Activated T-helper 17 cell treated with anti-CD3 and anti-CD28 coated beads, Interleukin-2, amount 50 U/mL, for 72 hours (primary cell): ENCODE results near the gene CHRNA10. TPM values are rescaled to one million over a fixed set of nuclear protein-coding genes. Genes with fewer than 3 reads are reported as not detected.
A peak's percentile ranks its signal among the peaks of the same experiment; 100 is the strongest.
"Not testable (repeated sequence)": the region's sequence is repeated elsewhere in the genome, so short reads cannot be mapped to it uniquely, and the experiment has no call there.

Experiments
- ATAC-seq: fragments of 150-1000 bp; cut with Tn5 transposase; replicated peaks from 2 replicates; pipeline ENCODE4 v1.10.0; 2021; ENCODE audit warnings: mild to moderate bottlenecking, moderate library complexity
- H3K27ac Mint-ChIP-seq: one replicate; pipeline ENCODE4 v1.8.0; 2022; ENCODE audit warnings: mixed read lengths
- H3K27me3 Mint-ChIP-seq: one replicate; pipeline ENCODE4 v1.8.0; 2022; ENCODE audit warnings: mixed read lengths
- H3K36me3 Mint-ChIP-seq: one replicate; pipeline ENCODE4 v1.8.0; 2022; ENCODE audit warnings: low read depth, mild to moderate bottlenecking, mixed read lengths
- H3K4me1 Mint-ChIP-seq: one replicate; pipeline ENCODE4 v1.8.0; 2022; ENCODE audit warnings: mixed read lengths
- H3K4me3 Mint-ChIP-seq: one replicate; pipeline ENCODE4 v1.8.0; 2022; ENCODE audit warnings: mild to moderate bottlenecking, mixed read lengths
- H3K9me3 Mint-ChIP-seq: one replicate; pipeline ENCODE4 v1.8.0; 2022; ENCODE audit warnings: mixed read lengths
- total RNA-seq, 2 donors: library from RNA; stranded (reverse); gene quantifications; one replicate each; pipeline ENCODE4 v1.2.3, GENCODE V29; 2022

Gene CHRNA10
- total RNA-seq, 2 donors from 2014 or later, result 3.0 to 4.6 TPM

DNA sequence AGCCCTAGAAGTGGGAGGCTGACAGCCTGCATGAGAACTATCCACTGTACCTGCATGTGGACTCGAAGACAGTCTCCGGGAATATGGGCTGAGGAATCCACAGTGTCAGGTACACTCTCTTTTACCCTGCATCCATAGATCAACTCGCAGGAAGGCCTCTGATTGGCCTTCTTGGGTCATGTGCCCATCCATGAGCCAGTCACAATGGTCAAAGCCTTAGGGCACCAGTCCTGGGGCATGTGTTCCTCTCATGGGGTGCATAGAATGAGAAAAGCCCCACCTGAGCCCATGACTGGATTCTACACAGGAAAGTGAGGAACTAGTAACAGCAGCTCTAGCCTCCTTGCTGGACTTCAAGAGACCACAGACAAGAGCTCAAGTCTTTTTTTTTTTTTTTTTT lies 15.6 kb downstream of the CHRNA10 start:
- ATAC-seq, result peak; percentile 26
- Mint-ChIP-seq H3K27me3 (peaks cover 20% of the 10 kb centered on the region), H3K4me3 (no peak overlapping the region), H3K27ac (no peak overlapping the region), H3K36me3 (no peaks in the 10 kb centered on the region), H3K9me3 (no peaks in the 10 kb centered on the region), H3K4me1 (no peaks in the 10 kb centered on the region)

GRCh38 chr11:3652514-3652913 lies 18.7 kb downstream of the CHRNA10 start:
- peaks cover 36% of the 10 kb centered on the region for H3K27me3 Mint-ChIP-seq
- not testable (repeated sequence) for H3K4me1 Mint-ChIP-seq, H3K36me3 Mint-ChIP-seq, H3K4me3 Mint-ChIP-seq, H3K27ac Mint-ChIP-seq, H3K9me3 Mint-ChIP-seq, ATAC-seq

DNA sequence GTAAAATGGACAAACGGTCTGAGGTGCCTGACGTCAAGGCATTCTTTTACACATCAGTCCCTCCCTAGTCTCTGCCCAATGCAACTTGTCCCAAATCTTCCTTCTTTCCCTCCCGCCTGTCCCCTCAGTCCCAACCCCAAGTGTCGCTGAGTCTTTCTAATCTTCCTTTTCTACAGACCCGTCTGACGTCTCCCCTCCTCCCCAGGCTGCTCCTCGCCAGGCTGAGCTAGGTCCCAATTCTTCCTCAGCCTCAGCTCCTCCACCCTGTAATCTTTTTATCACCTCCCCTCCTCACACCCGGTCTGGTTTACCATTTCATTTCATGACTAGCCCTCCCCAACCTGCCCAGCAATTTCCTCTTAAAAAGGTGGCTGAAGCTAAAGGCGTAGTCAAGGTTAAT lies 21.8 kb downstream of the CHRNA10 start:
- H3K27me3 Mint-ChIP-seq, result peaks cover 41% of the 10 kb centered on the region
- H3K4me3 Mint-ChIP-seq, ATAC-seq, H3K9me3 Mint-ChIP-seq, H3K27ac Mint-ChIP-seq, H3K4me1 Mint-ChIP-seq, H3K36me3 Mint-ChIP-seq: not testable (repeated sequence)

DNA sequence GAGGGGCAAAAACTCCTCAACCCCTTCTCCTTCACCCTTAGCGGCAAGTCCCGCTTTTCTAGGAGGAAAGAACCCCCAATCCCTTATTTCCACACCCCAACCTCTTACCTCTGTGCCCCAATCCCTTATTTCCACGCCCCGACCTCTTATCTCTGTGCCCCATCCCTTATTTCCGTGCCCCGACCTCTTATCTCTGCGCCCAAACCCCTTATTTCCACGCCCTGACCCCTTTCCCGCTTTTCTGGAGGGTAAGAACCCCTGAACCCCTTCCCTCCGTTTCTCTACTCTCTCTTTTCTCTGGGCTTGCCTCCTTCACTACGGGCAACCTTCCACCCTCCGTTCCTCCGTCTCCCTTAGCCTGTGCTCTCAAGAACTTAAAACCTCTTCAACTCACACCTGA lies 22.3 kb downstream of the CHRNA10 start:
- H3K27me3 Mint-ChIP-seq, result peaks cover 43% of the 10 kb centered on the region
- H3K9me3 Mint-ChIP-seq, result not testable (repeated sequence)

GRCh38 chr11:3645552-3645951 lies 25.6 kb downstream of the CHRNA10 start:
- no peaks in the 10 kb centered on the region for H3K4me1 Mint-ChIP-seq
- no peak for ATAC-seq
- H3K27ac Mint-ChIP-seq, result no peak overlapping the region
- H3K27me3 Mint-ChIP-seq, result peaks cover 36% of the 10 kb centered on the region
- H3K4me3 Mint-ChIP-seq, result no peak overlapping the region
- no peaks in the 10 kb centered on the region for H3K9me3 Mint-ChIP-seq
- H3K36me3 Mint-ChIP-seq, result no peaks in the 10 kb centered on the region

More for the DNA sequence above, 22.3 kb downstream of the CHRNA10 start:
- not testable (repeated sequence) for H3K27ac Mint-ChIP-seq, H3K36me3 Mint-ChIP-seq, H3K4me3 Mint-ChIP-seq, ATAC-seq, H3K4me1 Mint-ChIP-seq

DNA sequence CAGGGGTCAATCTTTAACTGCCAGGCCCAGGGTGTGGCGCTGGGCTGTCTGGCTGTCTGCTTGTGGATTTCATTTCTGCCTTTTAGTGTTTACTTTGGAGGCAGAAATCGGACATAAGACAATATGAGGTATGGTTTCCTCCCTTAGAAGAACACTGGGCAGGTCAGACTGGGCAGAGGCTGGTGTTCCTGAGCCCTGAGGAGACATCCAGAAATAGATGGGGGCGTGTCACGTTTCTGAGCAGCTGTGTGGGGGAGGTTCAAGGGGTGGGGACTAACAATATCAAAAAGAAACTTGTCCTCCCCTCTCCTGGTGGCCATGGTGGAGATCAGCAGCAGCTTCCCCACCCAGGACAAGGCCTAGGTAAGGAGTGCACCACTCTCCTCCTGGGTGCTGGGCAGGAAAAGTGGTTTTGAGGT lies 26.4 kb downstream of the CHRNA10 start, which contains the start of gene ART1:
Gene ART1 (plus strand): TSS at position 312 of the 419 bp plus-strand sequence. CDS start 14,086 bp downstream, outside the sequence.
- peaks cover 31% of the 10 kb centered on the region for H3K27me3 Mint-ChIP-seq
- ATAC-seq, result no peak

GRCh38 chr11:3643102-3643546 lies 28.1 kb downstream of the CHRNA10 start:
- not testable (repeated sequence) for H3K4me1 Mint-ChIP-seq, ATAC-seq, H3K36me3 Mint-ChIP-seq, H3K9me3 Mint-ChIP-seq, H3K27ac Mint-ChIP-seq
- Mint-ChIP-seq H3K4me3 (peak overlapping the region; percentile 58), H3K27me3 (peaks cover 16% of the 10 kb centered on the region)

More for the DNA sequence above, 26.4 kb downstream of the CHRNA10 start, which contains the start of gene ART1:
- H3K36me3 Mint-ChIP-seq, result no peaks in the 10 kb centered on the region
- H3K27ac Mint-ChIP-seq, result no peak within 1 kb of the TSS
- H3K4me1 Mint-ChIP-seq, result no peaks in the 10 kb centered on the region
- no peak within 1 kb of the TSS for H3K4me3 Mint-ChIP-seq
- H3K9me3 Mint-ChIP-seq, result no peaks in the 10 kb centered on the region

DNA sequence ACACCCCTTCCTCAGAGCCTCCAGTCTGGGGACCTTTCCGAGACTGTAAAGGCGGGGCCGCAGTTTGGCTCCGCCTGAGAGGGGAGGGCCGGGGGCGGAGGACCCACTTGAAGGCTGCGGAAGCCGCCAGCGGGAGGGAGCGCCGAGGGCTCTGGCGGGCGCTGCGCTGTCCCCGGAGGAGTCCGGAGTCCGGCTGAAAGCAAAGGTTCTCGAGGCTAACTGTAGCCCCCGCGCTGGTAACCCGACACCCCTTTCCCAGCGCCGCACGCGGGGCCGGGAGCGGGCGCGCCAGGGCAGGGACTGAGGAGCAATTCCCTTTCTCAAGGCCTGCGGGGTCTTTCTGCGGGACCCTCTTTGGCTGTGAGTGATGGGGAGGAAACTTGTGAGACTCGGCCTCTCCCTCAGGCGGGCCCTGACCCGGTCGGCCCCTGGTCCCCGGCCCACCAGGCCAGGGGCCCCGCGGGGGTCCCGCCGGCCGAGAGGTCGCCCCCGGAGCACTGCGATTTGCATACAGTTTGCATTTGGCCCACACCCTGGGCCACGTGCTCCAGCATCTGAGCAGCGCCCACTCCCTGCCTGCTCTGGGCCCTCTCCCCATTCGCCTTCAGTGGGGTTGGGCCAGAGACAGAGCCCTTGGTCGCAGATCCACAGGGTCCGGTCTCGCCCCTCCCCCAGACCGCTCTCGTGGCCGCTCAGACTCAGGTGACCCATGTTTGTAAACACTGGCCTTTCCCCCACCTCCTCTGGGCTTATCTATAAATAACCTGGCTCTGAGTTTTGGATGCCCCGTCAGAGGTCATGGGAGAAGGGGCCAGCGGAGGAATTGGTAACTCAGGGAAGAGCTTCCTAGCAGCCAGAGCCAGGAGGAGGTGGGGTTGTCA lies 28.9 kb downstream of the CHRNA10 start:
- no peaks in the 10 kb centered on the region for H3K36me3 Mint-ChIP-seq
- no peaks in the 10 kb centered on the region for H3K9me3 Mint-ChIP-seq
- H3K4me3 Mint-ChIP-seq, result peak overlapping the region; percentile 58
- ATAC-seq, result peak; percentile 88
- no peak overlapping the region for H3K27ac Mint-ChIP-seq
- no peaks in the 10 kb centered on the region for H3K4me1 Mint-ChIP-seq
- H3K27me3 Mint-ChIP-seq, result peaks cover 15% of the 10 kb centered on the region

DNA sequence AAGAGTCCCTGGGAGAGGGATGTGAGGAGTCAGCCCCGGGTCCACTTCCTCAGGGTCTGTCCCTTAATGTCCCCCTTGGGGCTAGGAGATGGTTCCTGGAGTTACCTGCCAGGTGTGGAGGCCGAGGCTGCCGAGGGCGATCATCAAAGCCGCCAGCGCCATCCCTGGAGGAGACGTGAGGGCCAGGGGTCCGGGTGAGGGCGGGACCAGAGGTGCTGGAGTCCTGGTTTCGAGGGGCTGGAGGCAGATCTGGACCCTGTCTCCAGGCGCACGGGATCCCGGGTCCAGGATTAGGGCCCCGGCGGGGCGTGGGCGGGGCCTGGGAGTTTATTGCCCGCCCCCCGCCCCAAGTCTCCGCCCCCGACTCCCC lies 29.5 kb downstream of the CHRNA10 start, which contains the start of gene ART5:
Gene ART5 (minus strand): TSS at position 292 of the 370 bp plus-strand sequence. CDS start 130 bp downstream, at position 162.
- peaks cover 14% of the 10 kb centered on the region for H3K27me3 Mint-ChIP-seq
- H3K27ac Mint-ChIP-seq, result no peak within 1 kb of the TSS
- no peaks in the 10 kb centered on the region for H3K9me3 Mint-ChIP-seq
- H3K4me3 Mint-ChIP-seq, result peak within 1 kb of the TSS; percentile 65
- H3K36me3 Mint-ChIP-seq, result no peaks in the 10 kb centered on the region
- ATAC-seq, result no peak
- H3K4me1 Mint-ChIP-seq, result no peaks in the 10 kb centered on the region

DNA sequence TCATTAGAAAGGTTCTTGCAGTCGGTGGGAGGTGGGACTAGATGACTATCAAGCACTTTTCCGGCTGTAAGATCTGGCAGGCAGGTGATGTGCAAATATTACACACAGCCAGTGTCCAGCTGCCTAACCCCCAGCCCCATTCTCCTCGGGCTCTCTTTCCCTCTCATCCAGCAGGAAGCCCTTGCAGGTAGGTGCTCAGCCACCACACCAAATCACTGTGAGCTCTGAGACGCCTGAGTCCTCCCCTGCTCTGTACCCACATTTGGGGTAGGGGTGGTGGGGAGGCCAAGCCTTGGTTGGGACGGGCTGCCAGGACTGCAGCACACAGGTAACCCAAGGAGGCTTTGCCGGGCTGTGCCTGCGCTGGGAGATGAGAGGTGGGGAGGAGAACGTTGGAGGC lies 30.0 kb downstream of the CHRNA10 start:
- Mint-ChIP-seq H3K4me1 (no peaks in the 10 kb centered on the region), H3K4me3 (peak overlapping the region; percentile 65), H3K27ac (no peak overlapping the region), H3K27me3 (peaks cover 16% of the 10 kb centered on the region), H3K9me3 (no peaks in the 10 kb centered on the region), H3K36me3 (no peaks in the 10 kb centered on the region)
- ATAC-seq, result no peak

- Mint-ChIP-seq H3K36me3 (no peaks in the 10 kb centered on the region), H3K4me1 (no peaks in the 10 kb centered on the region), H3K9me3 (no peaks in the 10 kb centered on the region), H3K4me3 (no peak overlapping the region), H3K27ac (no peak overlapping the region), H3K27me3 (peaks cover 16% of the 10 kb centered on the region)
- no peak for ATAC-seq
Observed at GRCh38 chr11:3639841-3640240, 31.3 kb downstream of the CHRNA10 start.

- no peak for ATAC-seq
- Mint-ChIP-seq H3K4me1 (no peaks in the 10 kb centered on the region), H3K36me3 (no peaks in the 10 kb centered on the region), H3K27me3 (peaks cover 12% of the 10 kb centered on the region), H3K4me3 (no peak overlapping the region), H3K9me3 (no peaks in the 10 kb centered on the region), H3K27ac (no peak overlapping the region)
Observed at GRCh38 chr11:3638513-3638912, 32.7 kb downstream of the CHRNA10 start.

DNA sequence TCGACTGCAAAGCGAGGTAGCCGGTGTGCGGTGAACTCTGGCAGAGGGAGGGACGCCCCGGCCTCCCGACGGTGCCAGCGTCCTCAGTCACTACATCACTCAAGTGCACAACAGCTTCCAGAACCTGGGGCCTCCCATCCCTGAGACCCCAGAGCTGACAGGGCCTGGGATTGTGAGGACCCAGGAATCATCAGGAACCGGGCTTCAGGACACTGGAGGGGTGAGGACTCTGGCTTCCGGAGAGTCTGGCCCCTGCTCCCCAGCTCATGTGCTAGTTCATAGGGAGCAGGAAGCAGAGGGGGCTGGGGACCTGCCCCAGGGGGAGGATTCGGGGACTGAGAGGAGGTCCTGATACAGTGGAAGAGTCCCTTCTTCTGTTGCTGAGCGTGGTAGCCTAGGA lies 34.0 kb downstream of the CHRNA10 start:
- H3K27ac Mint-ChIP-seq, result no peak overlapping the region
- no peaks in the 10 kb centered on the region for H3K4me1 Mint-ChIP-seq
- H3K36me3 Mint-ChIP-seq, result no peaks in the 10 kb centered on the region
- H3K27me3 Mint-ChIP-seq, result peaks cover 12% of the 10 kb centered on the region
- no peak overlapping the region for H3K4me3 Mint-ChIP-seq
- no peaks in the 10 kb centered on the region for H3K9me3 Mint-ChIP-seq
- ATAC-seq, result no peak

DNA sequence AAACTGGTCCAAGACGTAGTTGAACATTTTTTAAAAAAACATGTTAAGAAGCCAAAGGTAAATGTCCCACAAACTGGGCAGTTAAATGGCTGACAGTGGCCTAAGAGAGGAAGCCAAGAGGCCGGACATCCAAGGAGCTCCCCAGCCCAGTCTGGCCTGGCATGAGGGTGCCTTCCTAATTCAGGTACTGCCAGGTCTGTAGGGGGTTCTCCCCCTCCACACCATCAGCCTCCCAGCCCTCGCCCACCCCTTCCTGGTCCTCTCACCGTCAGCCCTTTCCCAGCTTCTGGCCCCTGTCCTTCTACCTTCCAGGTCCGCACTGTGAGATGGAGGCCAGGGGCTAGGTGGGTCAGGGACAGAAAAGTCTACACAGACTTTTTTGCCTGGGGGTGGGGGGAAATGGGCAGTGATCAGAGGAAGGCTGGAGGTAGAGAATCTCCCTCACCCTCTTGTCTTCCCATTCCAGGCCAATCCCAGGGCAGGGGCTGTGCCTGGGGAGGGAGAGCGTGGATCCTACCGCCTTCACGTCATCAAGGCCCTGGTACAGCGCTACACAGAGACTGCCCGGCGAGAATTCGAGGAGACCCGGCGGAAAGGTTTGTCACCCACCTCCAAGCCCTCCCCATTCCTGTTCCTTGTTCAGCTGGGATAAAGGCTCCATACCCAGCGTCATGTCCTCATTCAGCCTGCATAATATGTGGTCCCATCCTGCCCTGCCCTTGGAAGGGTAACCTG lies 35.4 kb downstream of the CHRNA10 start:
- Mint-ChIP-seq H3K9me3 (no peaks in the 10 kb centered on the region), H3K36me3 (no peaks in the 10 kb centered on the region), H3K4me3 (no peak overlapping the region), H3K27ac (peak overlapping the region; percentile 53), H3K4me1 (peaks cover 5% of the 10 kb centered on the region), H3K27me3 (peaks cover 8% of the 10 kb centered on the region)
- ATAC-seq, result no peak
